ENCODE measurements around the gene NPIPB13.
"Not testable (repeated sequence)": the region's sequence is repeated elsewhere in the genome, so short reads cannot be mapped to it uniquely, and the experiment has no call there.

NPIPB13 gene

GRCh38 chr16:30248379-30248778 lies at the start of gene NPIPB13:
Gene NPIPB13 (minus strand): TSS chr16:30248479. CDS start chr16:30245573, 2,906 bp downstream.
- not testable (repeated sequence) for DNase-seq

- DNase-seq: not testable (repeated sequence)
Measured at GRCh38 chr16:30282357-30282756, 34.1 kb upstream of the NPIPB13 start.

- not testable (repeated sequence) for DNase-seq
Measured at GRCh38 chr16:30278523-30278922, 30.2 kb upstream of the NPIPB13 start.

- DNase-seq: not testable (repeated sequence)
Measured at GRCh38 chr16:30217082-30217481, 31.2 kb downstream of the NPIPB13 start.

- DNase-seq: not testable (repeated sequence)
Measured at GRCh38 chr16:30211414-30211813, 36.9 kb downstream of the NPIPB13 start.

GRCh38 chr16:30209032-30209431 lies 39.2 kb downstream of the NPIPB13 start:
- DNase-seq: not testable (repeated sequence)

- not testable (repeated sequence) for DNase-seq
Measured at GRCh38 chr16:30207063-30207704, 41.1 kb downstream of the NPIPB13 start.

- DNase-seq: not testable (repeated sequence)
Measured at GRCh38 chr16:30206252-30206651, 42.0 kb downstream of the NPIPB13 start.

- not testable (repeated sequence) for DNase-seq
Measured at GRCh38 chr16:30205541-30206236, 42.6 kb downstream of the NPIPB13 start.

- not testable (repeated sequence) for DNase-seq
Measured at GRCh38 chr16:30199608-30200343, 48.5 kb downstream of the NPIPB13 start.

GRCh38 chr16:30199049-30199448 lies 49.2 kb downstream of the NPIPB13 start, which contains the start of gene SULT1A3:
Gene SULT1A3 (plus strand): TSS chr16:30199255. CDS start chr16:30200729, 1,474 bp downstream.
- DNase-seq: not testable (repeated sequence)

Data from stimulated activated CD4-positive, alpha-beta T cell treated with anti-CD3 and anti-CD28 coated beads, Interleukin-4, amount 100 ng/mL, for 1 hour (primary cell).